OCI-LY7 (cell line): ENCODE measurements around the gene TMEM127.

Experiments
- EZH2phosphoT487 ChIP-seq: fragments of 200-600 bp; sonication (generic); IDR thresholded peaks from 2 replicates; pipeline ENCODE4 v1.6.1; 2018; ENCODE audit warnings: low read depth, borderline replicate concordance, mild to moderate bottlenecking, mixed run types, antibody characterized with exemption, low read length, moderate library complexity, mixed read lengths
- TF ChIP-seq, protein P1 (sequence below): fragments of 200-600 bp; sonication (generic); conservative IDR thresholded peaks from 2 replicates; pipeline ENCODE4 v1.5.1; 2014; ENCODE audit warnings: mild to moderate bottlenecking, antibody characterized with exemption, low read length, moderate library complexity, mixed read lengths

DNA sequence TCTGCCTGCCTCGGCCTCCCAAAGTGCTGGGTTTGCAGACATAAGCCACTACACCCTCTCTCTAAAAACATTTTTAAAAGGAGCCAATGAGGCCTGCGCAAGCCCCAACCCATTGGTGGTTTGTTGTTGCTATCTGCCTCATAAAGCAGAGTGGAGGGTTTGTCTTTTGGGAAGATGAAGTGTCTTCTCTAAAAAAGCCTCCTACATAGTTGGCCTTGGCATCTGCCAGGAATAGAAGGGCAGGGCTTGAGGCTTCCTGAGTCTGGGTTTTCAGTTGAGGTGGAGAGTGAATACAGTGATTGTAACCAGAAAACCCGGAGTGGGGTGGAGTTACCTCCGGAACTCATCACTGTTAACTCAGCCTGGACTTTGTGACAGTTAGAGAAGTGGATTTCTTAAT lies 51.2 kb downstream of the TMEM127 start:
- TF ChIP-seq, protein P1, sequence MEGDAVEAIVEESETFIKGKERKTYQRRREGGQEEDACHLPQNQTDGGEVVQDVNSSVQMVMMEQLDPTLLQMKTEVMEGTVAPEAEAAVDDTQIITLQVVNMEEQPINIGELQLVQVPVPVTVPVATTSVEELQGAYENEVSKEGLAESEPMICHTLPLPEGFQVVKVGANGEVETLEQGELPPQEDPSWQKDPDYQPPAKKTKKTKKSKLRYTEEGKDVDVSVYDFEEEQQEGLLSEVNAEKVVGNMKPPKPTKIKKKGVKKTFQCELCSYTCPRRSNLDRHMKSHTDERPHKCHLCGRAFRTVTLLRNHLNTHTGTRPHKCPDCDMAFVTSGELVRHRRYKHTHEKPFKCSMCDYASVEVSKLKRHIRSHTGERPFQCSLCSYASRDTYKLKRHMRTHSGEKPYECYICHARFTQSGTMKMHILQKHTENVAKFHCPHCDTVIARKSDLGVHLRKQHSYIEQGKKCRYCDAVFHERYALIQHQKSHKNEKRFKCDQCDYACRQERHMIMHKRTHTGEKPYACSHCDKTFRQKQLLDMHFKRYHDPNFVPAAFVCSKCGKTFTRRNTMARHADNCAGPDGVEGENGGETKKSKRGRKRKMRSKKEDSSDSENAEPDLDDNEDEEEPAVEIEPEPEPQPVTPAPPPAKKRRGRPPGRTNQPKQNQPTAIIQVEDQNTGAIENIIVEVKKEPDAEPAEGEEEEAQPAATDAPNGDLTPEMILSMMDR: no peak
- TF ChIP-seq EZH2phosphoT487: no peak
